ENCODE results near the gene SNX12.

The SNX12 gene
- 20.6 to 60.0 (median 40.0) reads per million in 3 experiments for total RNA-seq

DNA sequence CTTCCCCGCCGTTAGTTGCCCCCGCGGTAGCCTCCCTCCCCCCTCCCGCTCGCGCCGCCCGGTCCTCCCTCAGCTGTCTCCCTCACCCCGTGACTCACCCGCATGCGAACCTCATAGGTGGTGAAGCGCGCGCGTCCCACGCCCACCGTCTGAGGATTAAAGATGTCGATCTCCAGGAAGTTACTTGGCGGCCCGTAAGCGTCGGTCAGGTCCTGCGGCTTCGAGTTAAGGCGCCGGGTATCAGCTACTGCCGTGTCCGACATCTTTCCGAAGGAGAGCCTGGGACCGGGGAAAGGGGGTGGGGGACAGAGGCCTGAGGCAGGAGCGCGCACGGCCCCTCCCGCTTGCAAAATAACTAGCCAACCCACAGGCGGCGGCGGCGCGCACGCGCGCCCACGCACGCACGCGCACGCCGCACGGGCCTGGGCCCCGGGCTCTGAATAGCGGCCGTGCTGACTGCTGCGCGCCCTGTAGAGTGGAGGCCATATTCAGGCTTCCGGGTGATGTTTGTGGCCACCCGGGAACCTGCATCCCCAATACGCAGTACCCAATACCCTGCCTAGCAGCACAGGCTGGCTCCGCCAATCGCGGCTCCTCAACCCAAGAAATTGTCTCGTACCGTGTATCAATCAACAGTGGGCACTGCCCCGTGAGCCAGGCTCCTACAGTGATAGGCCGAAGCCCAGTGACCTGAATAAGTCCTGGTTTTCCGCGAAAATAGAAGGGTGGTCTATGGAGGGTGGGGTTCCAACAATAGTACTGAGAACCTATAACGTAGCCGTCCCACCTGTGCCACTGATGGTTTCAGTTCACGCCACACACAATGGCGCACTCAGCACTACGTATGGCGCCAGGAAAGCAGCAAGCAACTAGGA, at the start of gene SNX12:
SNX12 (minus strand) TSS at position 291 of the 875 bp plus-strand sequence; CDS start at position 263, 28 bp downstream.
- DNase-seq, result peak; percentile 90

GRCh38 chrX:71117358-71117757, 49.2 kb upstream of the SNX12 start:
- no peak for DNase-seq

- DNase-seq, result peak; percentile 70
Observed at GRCh38 chrX:71111921-71112431, 43.8 kb upstream of the SNX12 start.

DNA sequence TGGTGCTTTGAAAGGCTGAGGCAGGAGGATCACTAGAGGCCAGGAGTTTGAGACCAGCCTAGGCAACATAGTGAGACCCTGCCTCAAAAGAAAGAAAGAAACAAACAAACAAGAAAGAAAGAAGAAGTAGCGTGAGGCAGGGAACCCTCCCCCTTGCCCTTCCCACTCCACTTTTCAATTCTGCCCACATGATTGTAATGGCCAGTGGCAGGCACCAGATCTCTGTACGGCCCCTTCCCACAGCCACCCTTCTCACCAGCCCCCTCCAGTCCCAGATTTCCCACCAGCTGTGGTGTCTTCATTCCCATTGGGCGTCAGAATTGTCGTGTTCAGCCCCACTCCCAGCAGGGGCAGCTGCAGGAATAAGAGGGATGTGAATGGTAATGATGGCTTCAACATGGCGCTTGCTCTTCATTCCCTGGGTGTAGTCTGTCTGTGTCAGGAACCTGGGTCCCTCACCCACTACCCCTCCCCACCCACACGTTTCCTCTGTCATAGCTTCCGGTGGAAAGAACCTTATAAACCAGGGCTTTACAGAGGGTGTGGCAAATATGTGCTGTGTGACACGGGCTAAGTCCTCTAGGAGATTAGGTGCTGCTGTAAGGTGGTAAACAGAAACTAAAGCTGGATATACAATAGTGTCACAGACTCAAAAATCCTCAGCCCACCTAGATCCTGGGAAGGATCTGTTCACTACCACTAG, 43.2 kb upstream of the SNX12 start, which contains the start of gene IL2RG:
IL2RG (minus strand) TSS at position 437 of the 703 bp plus-strand sequence; CDS start at position 399, 38 bp downstream.
- DNase-seq, result peak; percentile 93

GRCh38 chrX:71109051-71109450, 40.9 kb upstream of the SNX12 start:
- no peak for DNase-seq

GRCh38 chrX:71107762-71108360, 39.7 kb upstream of the SNX12 start:
- DNase-seq, result peak; percentile 52

DNA sequence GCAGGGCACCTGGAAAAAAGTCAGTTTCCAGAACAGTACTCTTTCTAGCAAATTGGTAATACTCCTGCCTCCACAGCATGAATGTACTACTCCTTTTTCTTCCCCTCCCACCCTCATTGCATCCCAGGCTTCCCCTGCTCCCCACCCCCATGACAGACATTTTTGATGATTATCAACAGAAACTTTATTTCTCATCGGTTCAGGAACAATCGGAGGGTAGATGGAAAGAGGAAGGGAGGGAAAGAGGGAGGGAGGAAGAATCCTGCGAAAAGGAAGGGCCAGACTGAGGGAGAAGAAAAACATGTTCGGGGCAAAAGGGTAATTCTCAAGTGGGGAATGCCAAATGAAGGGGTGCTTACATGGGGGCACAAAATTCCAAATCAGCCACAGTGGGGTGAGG, 39.1 kb upstream of the SNX12 start:
- DNase-seq, result no peak

DNA sequence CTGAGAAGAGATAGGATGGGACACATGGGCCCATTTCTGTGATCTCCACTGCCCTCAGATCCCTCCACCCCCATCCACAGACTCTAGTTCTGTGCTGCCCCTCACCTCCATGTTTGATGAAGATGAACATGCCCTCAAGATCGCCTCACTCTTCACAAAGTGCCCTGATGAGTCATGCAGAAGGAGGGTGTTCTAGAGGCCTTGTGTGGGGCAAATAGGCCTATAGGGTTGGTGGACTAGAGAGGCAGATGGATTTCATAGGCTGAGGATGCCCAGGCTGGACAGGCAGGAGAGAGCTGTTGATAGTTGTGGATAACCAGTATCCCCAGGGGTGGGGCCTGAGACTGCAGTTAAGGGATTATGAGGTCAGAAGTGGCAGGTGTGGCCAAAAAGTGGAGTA, 38.3 kb upstream of the SNX12 start, which contains the start of gene CXorf65:
CXorf65 (minus strand) TSS at position 314 of the 400 bp plus-strand sequence; CDS start at position 130, 184 bp downstream.
- DNase-seq, result no peak

DNA sequence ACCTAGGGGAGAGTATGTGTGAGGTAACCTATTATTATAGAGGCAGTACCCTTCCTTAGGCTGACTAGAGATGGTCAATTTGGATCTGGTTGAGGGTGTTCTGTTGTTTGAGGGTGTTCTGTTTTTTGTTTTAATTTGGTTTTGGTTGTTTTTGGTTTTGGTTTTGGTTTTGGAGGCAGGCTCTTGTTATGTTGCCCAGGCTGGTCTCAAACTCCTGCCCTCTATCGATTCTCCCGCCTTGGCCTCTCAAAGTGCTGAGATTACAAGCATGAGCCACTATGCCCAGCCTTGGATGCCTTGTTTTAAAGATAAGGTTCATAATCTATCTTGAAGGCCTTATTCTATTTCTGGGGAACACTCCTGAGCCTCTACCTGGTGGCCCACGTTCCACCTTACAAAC, 37.5 kb upstream of the SNX12 start:
- no peak for DNase-seq

- DNase-seq, result peak; percentile 62
Observed at GRCh38 chrX:71103110-71103983, 35.2 kb upstream of the SNX12 start.

- no peak for DNase-seq
Observed at GRCh38 chrX:71102292-71102691, 34.2 kb upstream of the SNX12 start.

DNA sequence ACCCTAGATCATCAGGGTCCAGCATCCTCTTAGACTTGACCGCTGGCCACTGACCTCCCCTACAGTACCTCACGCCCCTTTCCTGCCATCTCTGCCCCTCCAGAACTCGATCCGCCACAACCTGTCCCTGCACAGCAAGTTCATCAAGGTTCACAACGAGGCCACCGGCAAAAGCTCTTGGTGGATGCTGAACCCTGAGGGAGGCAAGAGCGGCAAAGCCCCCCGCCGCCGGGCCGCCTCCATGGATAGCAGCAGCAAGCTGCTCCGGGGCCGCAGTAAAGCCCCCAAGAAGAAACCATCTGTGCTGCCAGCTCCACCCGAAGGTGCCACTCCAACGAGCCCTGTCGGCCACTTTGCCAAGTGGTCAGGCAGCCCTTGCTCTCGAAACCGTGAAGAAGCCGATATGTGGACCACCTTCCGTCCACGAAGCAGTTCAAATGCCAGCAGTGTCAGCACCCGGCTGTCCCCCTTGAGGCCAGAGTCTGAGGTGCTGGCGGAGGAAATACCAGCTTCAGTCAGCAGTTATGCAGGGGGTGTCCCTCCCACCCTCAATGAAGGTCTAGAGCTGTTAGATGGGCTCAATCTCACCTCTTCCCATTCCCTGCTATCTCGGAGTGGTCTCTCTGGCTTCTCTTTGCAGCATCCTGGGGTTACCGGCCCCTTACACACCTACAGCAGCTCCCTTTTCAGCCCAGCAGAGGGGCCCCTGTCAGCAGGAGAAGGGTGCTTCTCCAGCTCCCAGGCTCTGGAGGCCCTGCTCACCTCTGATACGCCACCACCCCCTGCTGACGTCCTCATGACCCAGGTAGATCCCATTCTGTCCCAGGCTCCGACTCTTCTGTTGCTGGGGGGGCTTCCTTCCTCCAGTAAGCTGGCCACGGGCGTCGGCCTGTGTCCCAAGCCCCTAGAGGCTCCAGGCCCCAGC, 32.7 kb upstream of the SNX12 start:
- no peak for DNase-seq

DNA sequence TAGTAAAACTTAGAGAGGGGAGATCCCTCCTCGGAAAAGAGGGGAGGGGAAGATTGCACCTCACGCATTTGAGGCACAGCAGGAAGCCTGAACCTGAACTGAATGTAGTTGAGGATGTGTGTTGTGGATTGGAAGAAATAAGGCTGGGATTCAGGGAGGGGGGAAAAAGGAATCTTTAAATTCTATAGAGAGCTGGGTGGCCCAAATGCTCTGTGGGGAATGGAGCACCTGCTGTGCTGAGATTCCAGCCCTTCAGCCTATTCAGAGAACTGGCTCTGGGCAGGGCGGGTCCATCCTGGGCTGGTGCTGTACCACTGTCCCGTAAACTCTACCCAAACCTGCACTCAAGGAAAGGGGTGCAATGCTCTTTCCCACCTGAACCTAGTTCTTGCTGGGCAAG, 31.6 kb upstream of the SNX12 start:
- no peak for DNase-seq

- no peak for DNase-seq
Observed at GRCh38 chrX:71098951-71099506, 30.9 kb upstream of the SNX12 start.

- peak; percentile 78 for DNase-seq
Observed at GRCh38 chrX:71098302-71098701, 30.2 kb upstream of the SNX12 start.

GRCh38 chrX:71096760-71097032, 28.6 kb upstream of the SNX12 start:
- no peak for DNase-seq

GRCh38 chrX:71095981-71096759, 28.0 kb upstream of the SNX12 start:
- no peak for DNase-seq

- peak; percentile 87 for DNase-seq
Observed at GRCh38 chrX:71095555-71095980, 27.4 kb upstream of the SNX12 start, which contains the start of gene FOXO4. FOXO4 (plus strand) TSS chrX:71095851; CDS start chrX:71096529, 678 bp downstream.

DNA sequence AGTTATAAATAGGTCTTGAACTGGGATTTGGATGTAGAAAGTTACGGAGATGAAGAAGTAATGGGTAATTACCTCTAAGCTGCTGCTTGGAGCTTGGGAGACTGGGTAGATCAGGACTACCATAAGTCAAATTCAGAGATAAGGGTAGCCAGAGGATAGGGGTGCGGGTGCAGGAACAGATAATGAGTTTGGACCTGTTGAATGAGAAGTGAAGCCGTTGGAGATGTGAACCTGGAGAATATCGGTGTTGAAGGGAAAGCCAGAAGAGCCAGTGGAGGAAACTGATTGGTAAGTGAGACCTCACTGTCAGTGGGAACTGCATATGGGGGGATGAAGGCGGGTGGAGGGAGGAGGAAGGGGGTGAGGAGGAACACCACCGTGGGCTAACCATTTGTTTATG, 26.9 kb upstream of the SNX12 start:
- no peak for DNase-seq

- DNase-seq, result no peak
Observed at GRCh38 chrX:71091263-71091662, 23.1 kb upstream of the SNX12 start.

Measured in central memory CD4-positive, alpha-beta T cell (primary cell).